ENCODE measurements around the gene FKBP6.
"Not testable (repeated sequence)": the region's sequence is repeated elsewhere in the genome, so short reads cannot be mapped to it uniquely, and the experiment has no call there.

FKBP6 gene

DNA sequence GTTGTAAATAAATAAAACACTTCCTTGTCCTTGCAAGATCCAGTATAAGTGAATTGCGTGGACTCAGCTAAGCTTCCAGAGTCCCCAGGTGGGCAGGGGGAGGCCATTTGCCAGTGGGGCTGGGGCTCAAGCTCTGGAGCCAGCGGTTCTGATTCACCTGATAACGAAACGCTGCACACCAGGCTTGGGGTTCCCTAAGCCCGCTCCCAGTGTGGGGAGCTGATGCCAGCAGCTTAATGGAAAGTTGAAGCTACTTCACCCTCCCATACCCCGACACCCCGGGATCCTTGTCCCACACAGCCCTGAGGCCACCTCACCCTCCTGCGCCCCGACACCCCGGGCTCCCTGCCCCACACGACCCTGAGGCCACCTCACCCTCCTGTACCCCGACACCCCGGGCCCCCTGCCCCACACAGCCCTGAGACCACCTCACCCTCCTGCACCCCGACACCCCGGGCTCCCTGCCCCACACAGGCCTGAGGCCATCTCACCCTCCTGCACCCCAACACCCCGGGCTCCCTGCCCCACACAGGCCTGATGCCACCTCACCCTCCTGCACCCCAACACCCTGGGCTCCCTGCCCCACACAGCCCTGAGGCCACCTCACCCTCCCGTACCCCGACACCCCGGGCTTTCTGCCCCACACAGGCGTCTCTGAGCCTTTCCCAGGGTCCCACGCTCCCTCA is 30.8 kb downstream of the FKBP6 start:
- no peak for DNase-seq

DNA sequence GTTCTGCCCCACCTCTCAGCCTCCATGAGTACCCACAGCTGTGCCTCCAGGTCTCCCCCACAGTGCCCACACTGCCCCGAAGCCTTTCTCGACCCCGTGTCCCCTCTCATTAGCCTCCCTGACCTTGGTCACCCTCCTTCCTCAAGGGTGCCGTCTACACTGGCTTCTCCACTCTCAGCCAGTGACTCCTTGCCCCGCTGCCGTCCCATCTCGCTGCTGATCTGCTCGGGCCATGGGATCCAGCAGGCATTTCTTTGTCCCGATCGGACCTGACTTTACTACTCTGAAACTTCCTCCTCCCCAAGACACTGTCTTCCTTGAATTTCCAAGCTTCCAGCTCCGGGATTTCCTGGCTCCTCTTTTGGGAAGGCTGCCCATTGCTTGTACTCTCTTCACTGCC is 31.3 kb downstream of the FKBP6 start:
- no peak for DNase-seq

DNA sequence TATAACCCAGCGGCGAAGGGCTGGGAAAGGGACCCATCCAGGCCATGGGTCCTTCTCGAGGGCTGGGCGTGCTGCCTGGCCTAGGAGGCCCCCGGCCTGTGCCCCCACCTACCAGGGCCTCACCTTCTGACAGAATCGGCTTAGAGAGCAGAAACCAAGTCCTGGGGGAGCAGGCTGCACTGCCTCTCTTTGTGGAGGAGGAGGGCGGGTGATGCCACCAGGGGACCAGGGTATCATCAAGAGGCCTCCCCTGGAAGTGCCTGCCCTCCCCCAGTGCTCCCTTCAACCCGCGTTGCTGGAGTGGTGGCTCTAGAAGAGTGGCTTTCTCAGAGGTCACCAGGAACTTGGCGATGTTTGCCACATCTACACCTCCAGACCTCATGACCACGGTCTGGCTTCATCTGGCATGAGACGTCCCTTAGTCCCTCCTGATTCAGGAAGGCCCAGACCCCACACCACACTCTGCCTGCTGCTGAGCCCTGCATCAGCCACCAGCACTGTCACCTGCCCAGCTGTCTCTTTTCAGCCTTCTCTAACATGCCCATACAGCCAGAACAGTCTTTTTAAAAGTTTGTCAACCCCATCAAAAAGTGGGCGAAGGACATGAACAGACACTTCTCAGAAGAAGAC is 31.9 kb downstream of the FKBP6 start:
- no peak for DNase-seq

DNA sequence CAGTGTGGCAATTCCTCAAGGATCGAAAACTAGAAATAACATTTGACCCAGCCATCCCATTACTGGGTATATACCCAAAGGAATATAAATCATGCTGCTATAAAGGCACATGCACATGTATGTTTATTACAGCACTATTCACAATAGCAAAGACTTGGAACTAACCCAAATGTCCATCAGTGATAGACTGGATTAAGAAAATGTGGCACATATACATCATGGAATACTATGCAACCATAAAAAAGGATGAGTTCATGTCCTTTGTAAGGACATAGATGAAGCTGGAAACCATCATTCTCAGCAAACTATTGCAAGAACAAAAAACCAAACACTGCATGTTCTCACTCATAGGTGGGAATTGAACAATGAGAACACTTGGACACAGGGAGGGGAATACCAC is 32.6 kb downstream of the FKBP6 start:
- not testable (repeated sequence) for DNase-seq

DNA sequence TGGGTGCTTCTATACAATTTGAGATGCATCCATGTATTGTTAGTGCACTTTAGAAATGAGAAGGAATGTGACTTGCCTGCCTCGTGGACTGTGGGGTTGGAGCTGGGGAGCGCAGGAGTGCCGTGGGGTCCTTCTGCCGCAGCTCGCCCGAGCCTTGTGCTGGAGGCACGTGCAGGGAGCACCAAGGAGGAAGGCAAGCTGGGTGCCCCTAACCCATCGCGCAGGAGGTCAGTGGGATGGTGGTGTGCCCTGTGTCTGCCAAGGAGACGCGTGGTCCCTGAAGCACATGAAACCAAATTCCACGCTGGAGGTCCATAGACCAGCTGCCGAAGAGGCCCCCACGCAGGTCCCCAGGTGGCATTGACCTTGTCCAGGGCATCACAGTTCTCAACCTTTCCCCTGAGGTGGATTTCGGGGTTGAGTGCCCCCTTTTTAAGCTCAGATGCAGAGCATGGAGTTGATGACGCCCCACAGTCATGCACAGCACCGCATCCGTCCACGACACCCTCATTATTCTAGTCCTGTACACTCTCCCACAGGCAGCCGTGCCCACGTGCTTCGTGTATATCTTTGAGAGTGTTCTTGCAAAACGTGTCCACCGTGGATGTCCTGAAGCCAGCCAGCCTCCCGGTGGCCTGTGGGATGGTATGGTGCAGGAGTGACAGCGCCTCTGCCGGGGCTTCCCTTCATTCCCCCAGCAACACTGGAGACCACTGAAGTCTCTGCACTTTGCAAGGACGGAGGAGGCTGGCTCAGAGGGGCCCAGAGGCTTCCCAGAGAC is 35.5 kb downstream of the FKBP6 start:
- no peak for DNase-seq

DNA sequence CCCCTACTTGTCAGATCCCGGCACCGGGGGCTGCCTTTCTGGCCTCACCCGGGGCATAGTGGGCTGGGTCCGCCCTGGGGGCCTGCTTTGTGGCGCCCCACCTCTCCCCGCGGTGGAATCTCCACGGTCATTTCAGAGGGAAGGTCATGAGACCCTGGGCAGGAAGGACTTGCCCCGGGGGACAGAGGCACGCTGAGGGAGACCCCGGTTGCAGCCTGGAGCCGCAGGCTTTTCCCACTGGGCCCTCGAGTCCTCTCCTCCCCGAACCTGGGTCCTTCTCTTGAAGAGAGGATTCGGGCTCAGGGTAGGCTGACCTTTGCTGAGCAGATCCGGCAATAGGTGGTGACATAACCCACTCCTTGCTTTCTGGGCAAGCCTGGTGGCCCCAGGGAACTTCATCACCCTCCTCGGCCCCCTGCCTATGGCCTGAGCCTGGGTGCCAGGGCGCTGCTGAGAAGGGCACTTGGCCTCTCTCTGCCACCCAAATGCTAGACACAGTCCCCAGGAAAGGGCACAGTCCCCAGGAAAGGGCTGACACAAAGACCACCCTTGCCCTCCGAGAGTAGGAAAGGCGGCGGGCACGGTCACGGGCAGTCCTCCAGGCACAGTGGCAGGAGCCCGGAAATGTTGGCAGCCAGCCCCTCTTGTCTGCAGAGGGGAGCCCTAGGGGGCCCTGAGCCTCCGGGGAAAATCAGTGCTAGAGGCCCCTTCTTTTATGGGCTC is 36.2 kb downstream of the FKBP6 start:
- DNase-seq, result no peak

DNA sequence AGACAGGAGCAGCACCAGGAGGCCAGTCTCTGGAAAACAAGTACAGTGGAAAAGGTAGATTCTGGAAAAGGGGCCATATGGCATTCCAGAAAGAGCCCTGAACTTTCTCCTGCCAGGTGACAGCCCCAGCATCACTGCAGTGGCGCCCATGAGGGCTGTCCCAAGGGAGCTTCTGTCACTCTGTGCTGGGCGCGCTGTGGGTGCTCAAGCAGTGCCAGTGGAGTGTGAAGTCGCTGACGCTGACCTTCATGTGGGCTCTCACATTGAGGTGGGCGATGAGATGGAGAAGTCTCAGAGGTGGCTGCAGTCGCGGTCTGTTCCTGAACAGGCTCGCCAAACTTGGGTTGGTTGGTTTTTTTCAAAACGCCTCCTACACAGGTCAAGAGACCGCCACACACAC is 38.2 kb downstream of the FKBP6 start:
- DNase-seq, result no peak

DNA sequence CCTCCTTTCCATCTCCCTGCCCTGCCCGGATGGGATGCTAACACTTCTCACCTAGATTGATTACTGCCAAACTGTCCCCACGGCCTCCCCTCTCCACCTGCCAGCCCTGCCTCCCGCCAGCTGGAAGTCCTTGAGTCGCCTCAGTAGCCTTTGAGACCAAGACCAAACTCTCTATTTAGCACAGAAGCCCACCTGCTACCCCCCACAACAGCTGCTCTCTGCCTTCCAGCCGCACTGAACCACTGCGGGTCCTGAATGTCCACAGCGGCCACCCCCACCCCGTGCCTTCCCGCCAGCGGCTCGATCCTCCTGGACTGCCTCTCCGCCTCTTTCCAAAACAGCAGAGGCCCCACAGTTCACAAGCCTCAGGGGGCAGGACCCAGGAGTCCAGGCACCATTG is 39.0 kb downstream of the FKBP6 start:
- DNase-seq, result no peak

DNA sequence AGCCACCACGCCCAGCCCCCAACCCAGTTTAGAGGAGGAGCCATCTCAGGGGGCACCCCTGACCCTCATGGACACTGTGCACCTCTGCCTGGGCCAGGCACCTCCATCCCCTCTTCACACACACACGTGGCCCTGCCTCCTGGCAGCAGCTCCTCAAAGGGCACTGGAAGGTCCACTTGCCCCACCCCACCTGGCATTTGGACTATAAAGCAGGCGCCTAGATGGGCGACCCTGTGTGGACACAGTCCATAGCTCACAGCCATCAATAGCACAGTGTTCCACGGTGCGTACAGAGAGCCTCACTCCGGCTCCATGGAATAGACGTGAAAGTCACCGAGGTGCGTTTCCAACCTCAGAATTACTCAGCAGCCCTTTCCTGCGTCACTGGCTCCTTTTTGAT is 41.0 kb downstream of the FKBP6 start:
- no peak for DNase-seq

DNA sequence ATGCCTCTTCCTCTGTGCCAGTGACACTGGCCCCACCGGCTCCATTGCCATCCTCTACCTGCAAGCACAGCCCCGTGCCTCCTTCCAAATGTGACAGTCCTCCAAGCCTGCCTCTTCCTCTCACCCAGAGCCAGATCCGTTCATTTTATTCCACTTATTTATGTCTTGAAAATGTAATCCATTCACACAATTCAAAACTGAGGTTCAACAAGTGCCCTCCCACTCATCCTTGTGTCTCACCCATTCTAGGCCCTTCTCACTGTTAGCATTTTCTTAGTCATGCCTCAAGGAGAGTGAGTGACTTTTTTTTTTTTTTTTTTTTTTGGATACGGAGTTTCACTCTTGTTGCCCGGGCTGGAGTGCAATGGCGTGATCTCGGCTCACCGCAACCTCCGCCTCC is 41.7 kb downstream of the FKBP6 start:
- no peak for DNase-seq

DNA sequence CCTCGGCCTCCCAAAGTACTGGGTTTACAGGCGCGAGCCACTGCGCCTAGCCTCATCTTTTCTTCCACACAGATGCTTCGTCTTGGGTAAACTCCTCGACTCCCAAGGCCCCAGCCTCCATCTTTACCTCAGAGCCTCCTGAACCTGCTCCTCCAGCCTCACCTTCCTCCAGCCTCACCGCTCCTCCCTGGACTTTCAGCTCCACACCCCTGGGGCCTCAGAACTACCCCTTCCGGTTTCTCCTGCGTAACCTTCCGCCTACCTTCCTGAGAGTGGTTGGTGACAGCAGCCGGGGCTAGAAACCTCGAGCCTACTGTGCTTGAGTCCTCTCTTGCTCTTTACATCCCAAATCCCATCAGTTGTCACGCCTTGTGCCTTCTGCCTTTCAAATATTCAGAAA is 45.8 kb downstream of the FKBP6 start:
- DNase-seq, result no peak

DNA sequence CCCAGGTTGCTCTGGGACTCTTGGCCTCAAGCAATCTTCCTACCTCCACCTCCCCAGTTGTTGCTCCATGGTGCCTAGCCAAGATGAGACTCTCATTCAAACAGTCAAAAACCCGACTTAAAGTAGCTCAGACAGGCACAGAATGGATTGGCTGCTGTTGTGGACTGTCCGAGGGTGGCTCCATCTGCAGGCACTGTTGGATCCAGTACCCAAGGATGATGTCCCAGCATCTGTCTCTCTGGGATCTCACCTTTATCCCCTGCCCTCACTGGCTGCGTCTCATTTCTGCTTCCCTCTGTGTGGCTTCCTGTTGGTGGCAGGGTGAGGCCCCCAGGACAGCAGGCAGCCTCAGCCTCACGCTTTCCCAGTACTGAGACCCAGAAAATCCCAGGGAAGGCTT is 48.3 kb downstream of the FKBP6 start:
- DNase-seq, result not testable (repeated sequence)

DNA sequence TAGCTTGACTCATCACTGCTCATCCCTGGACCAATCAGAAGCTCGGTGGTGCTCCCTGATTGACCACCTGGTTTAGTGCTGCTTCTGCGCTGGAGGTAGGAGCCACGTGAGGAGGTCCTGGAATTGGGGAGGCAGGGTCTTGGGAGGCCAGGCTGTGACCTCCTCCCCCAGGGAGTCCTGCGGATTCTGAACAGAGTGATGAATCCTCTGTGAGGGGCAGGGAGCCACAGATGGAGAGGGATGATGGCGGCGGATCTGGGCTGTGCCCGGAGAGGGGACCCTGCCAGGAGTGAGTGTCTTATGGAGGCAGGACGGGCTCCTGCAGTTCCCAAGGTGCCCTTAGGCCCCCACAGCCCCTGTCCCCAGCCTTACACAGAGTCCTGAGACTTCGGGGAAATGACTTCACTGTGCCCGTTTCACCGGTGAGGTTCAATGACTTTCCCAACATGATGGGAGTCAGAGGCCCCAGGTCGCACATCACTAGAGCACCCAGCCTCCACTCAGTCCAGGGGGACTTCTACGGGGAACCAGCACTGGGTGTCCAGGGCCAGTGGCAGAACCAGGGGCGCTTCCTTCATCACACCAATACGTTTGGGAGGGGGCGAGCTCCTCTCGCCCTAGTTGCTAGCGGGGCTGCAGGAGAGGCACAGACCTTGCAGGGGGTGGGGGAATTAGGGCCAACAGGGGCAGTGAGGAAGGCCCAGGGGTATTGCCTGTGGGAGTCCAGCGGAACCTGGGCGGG is 48.9 kb downstream of the FKBP6 start:
- DNase-seq, result no peak

DNA sequence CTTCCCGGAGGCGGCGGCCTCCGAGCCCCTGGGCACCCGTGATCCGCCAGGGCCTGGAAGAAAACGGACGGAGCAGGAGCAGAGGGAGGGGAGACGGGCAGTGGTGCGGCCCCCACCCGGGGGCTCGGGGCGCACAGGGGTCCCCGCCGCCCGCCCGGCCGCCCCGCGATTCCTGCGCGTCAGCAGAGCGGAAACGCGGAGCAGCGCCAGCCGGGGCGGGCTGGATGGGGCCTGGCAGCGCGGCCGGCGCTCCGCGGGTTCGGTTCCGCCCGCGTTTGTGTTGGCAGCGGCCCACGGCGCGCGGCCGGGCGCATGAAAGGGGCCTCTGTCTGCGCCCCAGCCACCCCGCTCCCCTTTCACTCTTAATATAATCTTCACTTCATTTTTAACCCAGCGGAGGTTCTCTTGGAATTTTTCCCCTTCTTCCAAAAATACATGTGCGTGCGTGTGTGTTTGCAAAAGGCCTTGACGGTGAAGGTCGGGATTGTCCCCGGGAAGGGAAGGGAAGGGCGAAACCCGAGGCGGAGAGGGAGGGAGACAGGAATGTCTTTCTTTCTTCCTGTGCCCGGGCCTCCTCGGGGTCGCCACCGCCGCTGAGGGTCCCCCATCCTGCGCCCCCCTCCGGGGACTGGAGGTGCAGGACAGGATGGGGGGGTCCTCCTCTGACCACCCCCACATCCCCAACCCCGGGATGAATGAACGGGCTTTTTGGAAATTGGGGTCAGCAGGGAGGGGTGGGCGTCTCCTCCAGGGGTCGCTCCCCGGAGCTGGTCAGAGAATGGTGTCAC is 49.6 kb downstream of the FKBP6 start:
- DNase-seq, result not testable (repeated sequence)

DNA sequence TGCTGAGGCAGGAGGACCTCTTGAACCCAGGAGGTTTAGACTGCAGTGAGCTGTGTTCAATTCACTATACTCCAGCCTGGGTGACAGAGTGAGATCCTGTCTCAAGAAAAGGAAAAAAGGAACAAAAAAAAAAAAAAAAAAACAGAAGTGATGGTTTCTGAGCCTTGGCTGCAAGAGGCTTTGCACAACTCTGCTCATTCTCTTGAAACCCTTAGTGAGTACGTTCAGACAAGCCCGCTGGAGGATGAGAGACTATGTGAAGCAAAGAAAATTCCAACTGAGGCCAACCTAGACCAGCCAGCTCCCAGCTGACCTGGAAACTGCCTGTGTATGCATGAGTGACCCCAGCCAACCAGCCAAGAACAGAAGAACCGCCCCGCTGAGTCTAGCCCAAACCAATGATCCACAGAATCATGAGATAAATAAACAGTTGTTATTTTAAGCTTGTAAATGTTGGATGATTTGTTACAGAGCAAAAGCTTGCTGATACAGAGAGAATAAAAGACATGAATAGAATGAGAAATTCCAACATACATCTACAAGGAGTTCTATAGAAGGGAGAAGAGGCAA is 55.1 kb downstream of the FKBP6 start:
- DNase-seq, result no peak

DNA sequence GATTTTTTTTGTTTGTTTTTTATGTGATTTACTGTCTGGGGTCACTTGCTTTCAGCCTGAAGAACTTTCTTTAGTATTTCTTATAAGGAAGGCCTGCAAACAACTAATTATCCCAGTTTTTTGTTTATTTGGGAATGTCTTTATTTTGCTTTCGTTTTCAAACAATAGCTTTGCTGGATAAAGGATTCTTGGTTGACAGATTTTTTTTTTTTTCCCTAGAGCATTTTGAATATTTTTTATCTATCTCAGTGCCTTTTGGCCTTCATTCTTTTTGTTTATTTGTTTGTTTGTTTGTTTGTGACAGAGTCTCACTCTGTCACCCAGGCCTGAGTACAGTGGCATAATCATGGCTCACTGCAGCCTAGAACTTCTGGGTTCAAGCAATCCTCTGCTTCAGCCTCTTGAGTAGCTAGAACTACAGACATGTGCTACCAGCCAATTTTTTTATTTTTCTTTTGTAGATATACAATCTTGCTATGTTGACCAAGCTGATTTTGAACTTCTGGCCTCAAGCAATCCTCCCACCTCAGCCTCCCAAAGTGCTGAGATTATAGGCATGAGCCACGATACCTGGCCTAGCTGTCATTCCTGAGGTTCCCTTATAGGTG is 59.4 kb downstream of the FKBP6 start:
- DNase-seq, result no peak

DNA sequence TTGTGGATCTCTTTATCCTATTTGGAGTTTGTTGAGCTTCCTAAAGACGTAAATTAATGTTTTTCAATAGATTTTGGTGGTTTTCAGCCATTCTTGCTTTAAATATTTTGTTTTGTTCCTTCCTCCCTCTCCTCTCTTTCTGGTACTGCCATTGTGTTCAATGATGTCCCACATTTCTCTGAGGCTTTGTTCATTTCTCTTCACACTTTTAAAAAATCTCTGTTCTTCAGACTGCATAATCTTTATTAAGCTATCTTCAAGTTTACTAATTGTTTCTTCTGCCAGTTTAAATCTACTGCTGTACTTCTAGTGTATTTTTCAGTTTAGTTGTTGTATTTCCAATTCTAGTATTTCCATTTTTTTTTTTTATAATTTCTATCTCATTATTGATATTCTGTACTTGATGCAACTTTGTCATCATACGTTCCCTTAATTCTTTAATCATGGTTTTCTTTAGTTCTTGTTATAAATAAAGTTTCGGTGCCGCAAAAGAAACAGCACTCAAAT is 60.0 kb downstream of the FKBP6 start:
- no peak for DNase-seq

DNA sequence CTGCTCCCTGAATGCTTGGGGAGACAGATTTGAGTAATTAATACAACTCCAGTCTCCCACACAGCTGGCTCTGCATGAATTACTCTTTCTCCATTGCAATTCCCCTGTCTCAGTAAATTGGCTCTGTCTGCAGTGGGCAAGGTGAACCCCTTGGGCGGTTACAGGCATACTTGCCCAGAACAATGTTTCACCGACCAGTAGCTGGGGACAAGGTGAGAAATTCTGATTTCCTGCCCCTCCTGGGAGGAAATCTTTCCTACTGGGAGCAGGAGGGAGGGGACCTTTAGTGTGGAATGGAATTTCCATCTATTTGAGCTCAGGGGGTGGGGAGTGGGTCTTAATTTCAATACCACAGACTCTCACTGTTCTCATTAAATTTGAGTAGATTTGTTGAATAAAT is 63.4 kb downstream of the FKBP6 start:
- DNase-seq, result no peak

DNA sequence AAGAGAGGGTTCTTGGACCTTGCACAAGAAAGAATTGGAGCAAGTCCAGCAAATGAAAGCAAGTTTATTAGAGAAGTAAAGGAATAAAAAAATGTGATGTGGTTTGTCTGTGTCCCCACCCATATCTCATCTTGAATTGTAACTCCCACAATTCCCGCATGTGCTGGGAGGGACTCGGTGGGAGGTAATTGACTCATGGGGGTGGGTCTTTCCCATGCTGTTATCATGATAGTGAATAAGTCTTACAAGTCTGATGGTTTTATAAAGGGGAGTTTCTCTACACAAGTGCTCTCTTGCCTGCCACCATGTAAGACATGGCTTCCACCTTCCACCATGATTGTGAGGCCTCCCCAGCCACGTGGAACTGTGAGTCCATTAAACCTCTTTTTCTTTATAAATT is 66.5 kb downstream of the FKBP6 start:
- DNase-seq, result no peak

DNA sequence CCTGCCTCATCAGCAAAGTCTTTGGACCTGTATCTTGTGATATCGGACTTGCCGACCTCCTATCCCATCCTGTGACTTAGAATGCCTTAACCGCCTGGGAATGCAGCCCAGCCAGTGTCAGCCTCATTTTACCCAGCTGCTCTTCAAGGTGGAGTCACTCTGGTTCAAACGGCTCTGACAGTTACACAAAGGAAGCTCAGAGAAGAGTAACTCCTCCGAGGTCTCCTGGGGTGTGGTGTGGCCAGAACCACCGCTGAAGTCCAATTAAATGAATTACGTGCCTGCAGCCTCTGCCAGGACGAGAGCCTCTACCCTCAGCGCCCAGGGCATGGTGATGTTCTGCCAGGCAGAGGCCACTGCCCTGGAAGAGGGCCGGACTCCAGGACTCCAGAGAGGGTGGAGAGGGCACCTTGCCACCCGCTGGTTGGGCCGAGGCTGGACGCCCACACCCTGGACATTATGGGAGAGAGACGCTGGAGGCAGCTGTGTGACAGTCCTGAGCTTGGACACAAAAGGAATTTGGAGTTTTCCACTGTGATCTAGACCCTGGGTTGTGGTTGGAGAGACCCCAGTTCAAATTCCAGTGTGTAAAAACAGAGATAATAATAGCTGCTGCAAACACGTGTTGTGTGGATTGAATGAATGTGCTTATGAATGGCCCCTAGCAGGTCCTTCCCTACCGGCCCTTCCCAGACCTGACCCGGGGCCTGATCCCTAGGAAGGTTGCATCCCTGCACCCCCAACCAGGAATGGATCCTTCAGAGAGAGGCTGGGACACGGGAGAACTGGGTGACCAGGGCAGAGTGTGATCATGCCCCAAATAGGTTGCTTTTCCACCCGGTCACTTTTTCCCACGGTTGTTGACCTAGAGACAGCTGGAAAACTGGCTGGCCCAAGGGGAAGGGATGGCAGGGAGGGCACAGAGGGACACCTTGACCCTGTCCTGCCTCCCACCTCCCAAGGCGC is 67.9 kb downstream of the FKBP6 start:
- DNase-seq, result no peak
